GM19035 (cell line): ENCODE data around the gene CD8B.
A peak's percentile ranks its signal among the peaks of the same experiment; 100 is the strongest.
"Not testable (repeated sequence)": the region's sequence is repeated elsewhere in the genome, so short reads cannot be mapped to it uniquely, and the experiment has no call there.

Experiments used
- ATAC-seq: cut with Tn5 transposase; IDR thresholded peaks from one replicate; pipeline ENCODE4 v1.9.1; 2021; ENCODE audit not compliant: unreplicated experiment

Gene CD8B

DNA sequence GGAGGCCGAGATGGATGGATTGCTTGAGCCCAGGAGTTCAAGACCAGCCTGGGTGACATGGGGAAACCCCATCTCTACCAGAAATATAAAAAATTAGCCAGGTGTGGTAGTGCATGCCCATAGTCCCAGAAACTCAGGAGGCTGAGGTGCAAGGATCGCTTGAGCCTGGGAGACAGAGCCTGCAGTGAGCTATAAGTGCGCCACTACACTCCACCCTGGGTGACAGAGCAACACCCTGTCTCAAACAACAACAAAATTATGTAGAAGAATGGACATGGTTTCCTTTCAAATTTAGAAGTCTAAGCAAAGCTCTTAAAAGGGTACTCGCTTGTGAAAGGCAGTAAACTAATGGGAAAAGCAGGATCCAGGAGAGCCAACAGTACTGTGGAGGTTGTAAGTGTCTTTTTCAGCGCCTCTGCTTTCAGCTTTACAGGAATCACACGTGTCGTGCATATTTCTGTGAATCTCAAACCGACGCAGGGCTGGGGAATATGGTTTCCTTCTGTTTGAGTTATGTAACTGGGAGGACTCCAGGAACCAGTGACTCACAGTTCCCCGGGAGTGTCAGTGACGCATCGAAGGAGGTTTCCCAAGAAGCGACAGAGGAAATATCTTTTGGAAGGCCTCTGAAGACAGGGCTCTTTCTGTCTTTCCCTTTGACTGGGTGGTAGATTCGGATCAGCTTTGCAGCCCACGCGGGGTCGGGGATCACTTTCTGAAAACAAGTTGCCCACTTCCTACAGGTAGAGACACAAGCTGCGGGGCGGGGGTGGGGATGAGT lies 24.6 kb downstream of the CD8B start:
- not testable (repeated sequence) for ATAC-seq

DNA sequence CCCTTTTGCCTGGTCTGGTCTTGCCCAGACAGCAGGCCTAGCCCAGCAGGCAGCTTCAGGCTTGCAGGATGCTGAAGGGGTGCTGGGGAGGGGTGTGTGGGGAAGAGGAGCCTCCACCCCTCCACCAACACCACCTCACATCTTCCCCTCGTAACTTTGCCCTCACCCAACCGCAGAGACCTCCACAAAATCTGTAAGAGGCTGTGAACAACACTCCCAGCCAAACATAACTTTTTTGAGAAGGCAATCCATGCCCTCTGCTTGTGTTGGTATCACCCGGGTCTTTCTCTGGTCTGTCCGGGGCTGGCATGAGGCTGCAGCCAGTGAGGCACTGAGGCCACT lies 26.2 kb downstream of the CD8B start:
- not testable (repeated sequence) for ATAC-seq

DNA sequence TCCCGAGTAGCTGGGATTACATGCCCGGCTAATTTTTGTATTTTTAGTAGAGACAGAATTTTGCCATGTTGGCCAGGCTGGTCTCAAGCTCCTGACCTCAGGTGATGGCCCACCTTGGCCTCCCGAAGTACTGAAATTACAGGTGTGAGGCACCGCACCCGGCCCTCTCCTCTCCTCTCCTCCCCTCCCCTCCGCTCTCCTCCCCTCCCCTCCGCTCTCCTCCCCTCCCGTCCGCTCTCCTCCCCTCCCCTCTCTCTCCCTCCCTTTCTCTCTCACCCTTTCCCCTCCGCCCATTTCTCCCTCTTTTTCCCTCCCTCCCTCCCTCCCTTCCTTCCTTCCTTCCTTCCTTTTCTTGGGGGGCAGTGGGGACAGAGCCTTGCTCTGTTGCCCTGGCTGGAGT lies 28.4 kb downstream of the CD8B start:
- no peak for ATAC-seq

DNA sequence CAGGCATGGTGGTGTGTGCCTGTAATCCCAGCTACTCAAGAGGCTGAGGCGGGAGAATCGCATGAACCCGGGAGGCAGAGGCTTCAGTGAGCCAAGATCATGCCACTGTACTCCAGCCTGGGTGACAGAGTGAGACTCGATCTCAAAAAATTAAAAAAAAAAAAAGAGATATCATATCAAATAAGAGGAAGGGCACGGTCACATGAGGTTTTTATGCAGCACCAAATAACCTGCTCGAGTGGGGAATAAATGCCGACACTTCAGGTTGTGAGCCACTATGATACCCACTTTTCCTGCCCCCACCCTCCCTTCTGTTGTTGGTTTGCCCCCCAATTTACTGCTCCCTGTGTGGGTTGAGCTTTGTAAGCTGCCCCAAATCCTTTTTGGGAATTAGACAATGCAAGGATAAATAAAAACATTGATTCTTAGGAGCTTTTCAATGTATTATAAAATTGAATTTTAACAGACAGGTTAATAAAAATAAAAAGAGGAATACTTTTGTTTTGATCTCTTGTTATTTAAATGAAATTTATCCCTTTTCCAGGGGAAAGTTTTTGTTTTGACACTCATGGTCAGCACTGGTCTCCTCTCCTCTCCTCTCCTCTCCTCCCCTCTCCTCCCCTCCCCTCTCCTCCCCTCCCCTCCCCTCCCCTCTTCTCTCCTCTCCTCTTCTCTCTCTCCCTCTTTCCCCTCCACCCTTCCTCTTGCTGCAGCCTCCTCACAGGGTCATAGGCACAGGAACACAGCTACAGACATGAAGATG lies 29.2 kb downstream of the CD8B start:
- no peak for ATAC-seq

DNA sequence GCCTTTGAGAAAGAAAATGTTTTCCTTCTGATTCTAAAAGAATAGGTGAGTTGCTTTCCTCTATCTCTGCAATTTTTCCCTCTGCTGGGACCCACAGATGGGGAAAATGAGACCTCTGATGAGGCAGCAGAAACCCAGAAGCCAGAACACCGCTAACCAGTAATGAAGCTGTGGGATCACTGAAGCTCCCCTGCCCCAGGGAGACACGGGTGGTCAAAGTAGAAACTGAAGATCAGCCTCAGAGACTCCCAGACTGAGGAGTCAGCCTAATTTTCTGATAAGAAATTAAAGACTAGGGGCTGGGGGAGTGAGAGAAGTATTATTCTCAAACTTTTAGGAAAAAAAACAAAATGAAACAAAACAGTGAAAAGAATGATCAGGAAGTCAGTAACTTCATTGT lies 30.1 kb downstream of the CD8B start:
- no peak for ATAC-seq

DNA sequence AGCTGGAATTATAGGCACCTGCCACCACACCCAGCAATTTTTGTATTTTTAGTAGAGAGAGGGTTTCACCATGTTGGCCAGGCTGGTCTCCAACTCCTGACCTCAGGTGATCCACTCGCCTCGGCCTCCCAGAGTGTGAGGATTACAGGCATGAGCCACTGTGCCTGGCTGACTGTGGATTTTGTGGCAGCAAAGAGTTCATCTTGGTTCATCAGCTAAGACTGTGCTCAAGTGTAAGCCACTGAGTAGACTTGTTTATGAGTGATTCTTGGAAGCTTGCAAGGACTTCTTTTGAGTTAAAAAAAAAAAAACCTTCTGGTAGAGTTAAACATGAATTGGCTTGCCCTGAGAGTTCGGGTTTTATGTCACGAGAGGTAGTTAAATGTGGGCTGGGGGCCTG lies 34.7 kb downstream of the CD8B start:
- no peak for ATAC-seq

DNA sequence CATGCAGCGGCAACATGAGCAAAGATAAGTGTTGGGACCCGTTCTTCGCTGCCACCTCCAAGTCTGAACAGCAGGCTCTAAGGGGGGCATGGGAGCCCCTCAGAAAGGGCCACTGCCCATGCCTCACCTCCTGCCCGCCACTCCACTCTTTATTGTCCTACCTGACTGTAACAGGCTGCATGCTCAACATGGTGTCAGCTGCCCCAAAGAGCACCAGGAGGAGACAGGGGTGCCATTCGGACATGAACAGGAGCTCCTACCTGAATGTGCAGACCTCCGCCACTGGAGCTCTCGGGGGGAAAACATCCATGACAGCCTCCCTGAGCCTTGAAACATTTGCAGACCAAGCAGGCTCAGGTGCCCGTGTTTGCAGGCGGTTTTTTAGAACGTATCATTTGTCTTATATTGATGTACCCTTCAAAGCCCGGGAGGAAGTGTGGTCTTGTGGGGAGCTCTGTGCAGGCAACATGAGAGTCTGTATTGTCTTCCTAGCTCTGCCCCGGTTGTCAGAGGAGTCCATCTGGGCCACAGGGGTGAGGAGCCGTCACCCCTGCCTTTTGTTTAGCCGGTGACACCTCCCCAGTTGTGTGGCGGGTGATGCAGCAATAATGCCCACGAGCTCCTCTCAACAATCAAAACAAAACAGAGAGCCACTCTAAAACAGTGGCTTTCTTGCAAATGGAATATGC lies 35.8 kb downstream of the CD8B start:
- no peak for ATAC-seq

DNA sequence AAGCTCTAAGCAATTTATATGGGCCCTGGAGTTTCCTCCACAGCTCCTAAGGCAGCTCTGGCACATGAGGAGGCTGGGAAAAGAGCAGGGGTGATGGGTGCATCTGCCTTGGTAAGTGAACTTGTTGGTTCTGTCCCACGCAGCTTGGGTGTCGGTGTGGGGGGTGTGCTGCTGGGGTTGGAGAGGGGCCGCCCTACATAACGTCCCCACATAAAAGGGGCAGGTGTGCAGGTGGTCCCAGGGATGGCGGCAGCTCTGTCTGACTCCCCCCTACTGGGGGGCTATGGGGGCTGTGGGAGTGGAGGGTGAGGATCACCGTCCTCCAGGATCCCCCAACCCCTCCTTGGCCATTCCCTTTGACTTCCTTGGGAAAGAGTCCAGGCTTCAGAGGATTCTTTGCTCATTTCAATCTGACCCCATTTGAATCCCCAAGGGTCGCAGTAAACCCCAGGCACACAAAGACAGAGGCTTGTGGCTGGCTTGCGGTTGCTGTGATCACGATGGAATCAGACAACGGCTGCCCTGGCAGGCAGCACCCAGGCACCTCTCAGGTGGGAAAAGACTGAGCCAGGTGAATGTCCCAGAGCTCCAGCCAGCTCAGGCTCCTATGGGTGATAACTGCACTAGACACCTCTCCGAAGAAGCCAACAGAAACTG lies 36.5 kb downstream of the CD8B start:
- ATAC-seq = no peak

DNA sequence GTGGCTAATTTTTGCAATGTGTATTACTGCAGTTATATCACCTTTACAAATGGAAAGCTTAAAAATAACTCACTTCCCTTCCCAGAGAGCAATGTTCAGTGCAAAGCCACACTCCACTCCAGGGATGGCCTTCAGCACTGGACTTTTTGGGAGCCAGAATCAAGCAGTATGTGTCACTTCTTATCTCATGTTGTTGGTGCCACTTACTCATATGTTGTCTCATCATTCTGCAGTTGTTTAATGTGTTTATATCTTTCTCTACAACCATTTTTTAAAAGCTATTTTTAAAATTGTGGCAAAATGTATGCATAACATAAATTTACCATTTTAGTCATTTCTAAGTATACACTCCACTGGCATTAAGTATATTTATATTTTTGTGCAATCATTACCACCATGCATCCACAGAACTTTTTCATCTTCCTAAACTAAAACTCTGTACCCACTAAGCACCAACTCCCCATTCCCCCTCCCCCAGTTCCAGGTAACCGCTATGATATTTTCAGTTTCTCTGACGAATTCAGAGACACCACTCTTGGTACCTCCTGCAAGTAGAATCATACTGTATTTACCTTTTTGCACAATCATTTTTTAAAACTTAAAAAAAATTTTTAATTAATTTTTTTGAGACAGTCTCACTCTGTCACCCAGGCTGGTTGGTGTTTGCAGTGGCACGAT lies 38.9 kb downstream of the CD8B start:
- ATAC-seq = no peak

DNA sequence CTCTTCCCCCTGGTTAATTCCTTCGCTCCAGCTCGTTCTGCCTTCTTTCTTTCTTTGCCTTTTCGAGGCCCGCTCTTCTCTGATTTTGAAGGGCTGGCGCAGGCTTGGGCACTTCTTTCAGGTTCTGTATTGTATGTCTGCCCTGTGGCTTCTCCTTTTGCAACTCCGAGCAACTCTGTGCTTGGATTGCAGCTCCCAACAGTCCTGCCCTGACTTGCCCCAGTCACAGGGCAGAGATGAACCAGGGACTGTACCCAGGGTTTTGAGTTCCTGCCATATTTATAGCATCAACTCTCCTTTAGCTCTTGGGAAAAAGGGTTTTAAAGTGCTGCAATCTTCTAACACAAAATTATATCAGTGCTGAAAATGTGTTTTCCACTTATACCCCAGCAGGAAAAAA lies 39.8 kb downstream of the CD8B start:
- no peak for ATAC-seq

DNA sequence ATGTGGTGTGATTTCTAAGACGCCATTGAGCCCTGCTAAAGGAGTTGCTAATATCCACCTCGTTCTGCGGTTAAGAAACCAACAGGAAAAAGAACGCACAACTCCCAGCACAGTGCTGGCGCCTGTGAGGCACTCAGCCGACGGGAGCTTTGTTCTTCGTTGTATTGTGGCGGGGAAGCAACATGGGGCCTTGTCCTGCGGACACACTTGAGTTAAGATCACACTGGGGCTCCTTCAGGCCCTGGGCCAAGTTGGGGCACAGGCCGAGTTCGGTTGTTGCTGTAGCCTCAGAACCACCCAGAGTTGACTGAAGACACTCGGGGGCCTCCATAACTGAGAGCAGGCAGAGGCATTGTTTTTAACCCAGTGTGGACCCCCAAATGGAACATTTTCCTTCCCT lies 40.4 kb downstream of the CD8B start:
- no peak for ATAC-seq

DNA sequence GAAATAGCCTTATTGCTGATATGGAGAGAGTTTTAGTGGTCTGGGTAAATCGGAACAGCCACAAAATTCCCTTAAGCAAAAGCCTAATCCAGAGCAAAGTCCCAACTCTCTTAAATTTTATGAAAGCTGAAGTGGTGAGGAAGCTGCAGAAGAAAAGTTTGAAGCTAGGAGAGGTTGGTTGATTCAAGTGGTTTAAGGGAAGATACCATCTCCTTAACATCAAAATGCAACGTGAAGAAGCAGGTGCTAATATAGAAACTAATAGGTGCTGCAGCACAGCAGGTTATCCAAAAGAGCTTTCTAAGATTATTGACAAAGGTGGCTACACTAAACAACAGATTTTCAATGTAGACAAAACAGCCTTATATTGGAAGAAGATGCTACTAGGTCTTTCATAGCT lies 42.7 kb downstream of the CD8B start:
- ATAC-seq = no peak

DNA sequence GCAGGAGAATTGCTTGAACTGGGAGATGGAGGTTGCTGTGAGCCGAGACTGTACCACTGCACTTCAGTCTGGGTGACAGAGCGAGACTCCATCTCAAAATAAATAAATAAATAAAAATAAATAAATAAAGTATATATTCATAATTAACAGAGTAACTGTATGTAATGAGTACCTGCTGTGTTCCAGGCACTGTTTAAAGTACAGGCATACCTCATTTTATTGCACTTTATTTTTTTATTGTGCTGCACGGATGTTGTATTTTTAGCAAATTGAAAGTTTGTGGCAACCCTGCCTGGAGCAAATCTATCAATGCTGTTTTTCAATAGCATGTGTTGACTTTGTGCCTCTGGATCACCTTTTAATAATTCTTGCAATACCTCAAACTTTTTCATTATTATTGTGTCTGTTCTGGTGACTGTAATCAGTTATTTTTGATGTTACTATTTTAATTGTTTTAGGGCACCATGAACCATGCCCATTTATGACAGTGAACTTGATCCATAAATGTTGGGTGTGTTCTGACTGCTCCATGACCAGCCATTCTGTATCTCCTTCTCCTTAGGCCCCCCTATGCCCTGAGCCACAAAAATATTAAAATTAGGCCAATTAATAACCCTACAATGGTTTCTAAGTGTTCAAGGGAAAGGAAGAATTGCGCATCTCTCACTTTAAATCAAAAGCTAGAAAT lies 43.4 kb downstream of the CD8B start:
- ATAC-seq = no peak

DNA sequence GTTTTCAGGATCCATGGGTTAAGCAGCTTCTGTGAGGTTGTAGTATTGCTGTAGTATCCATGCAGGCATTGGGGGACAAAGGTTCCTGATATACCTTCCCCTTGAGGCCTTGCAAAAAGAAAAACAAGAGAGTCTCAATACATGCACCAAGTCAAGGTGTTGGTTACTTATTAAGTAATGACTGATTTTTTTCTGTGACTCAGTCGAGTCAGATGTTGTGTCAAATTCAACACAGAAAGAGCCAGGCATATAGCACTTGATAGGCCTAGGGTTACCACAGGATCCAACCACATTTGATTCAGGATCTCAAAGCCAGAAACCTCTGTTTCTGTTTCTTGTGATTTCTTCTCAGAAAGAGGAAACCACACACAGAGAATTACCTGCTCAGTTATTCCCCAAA lies 46.1 kb downstream of the CD8B start:
- ATAC-seq = no peak

DNA sequence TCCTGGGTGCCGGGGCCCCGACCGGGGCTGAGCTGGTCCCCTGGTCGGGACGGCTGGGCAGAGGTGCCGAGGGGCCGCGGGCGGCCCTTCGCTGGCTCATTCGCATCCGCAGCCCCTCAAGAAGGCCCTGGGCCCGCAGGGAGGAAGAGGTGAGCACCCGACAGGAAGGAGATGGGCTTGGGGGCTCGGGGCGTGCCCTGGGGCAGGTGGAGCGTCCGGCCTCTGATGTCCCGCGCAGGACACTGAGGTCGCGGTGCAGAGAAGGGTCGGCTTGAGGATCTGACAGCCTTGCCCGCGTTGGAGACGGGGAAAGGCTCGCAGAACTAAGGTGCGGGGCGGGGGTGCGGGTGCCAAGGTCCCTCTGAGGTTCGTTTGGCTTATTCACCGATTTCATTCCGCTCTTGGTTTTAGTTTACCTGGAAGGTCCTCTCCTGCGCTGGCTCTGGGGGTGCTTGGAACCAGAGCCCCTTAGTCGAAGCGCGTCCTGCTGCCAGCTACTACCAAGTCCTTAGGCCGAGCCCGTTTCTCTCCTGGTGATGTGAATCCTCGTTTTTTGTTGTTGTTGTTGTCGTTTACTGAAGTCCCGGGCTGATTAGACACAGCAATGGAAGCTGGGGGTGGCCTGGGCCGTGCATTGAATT lies 52.1 kb downstream of the CD8B start:
- ATAC-seq = no peak

DNA sequence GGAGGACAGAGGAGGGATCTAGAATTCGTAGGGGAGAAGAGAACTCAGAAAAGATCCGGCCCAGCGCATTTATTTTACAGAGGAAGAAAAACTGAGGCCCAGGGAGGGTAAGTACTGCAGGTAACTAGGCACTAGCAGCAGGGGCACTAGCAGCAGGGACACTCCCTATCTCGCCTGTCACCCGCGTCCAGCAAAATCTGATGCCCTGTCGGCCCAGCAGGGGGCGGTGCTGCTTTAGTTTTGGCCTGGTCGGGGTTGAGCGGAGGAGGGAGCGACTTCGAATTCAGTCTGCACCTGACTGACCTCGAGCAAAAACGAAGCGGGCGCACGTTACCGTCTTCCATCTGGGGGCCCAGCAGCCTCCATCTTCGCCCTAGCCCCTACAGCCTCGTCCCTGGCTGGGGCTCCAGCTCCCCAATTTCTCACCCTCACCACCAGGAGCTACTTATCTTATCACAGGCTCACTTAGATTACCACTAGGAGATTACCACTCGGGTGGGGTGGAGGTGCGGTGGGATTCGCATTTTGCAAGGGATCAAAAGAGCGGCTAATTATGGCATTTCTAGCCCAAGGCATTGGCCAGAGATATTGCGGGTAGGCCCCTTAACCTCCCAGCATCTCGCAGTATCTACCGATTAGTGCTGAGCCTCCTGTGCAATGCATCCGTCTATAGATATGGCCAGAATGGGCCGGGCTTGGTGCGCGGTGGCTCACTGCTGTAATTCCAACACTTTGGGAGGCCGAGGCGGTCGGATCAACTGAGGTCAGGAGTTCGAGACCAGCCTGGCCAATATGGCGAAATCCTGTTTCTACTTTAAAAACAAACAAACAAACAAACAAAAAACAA lies 53.1 kb downstream of the CD8B start:
- peak; percentile 98 for ATAC-seq

DNA sequence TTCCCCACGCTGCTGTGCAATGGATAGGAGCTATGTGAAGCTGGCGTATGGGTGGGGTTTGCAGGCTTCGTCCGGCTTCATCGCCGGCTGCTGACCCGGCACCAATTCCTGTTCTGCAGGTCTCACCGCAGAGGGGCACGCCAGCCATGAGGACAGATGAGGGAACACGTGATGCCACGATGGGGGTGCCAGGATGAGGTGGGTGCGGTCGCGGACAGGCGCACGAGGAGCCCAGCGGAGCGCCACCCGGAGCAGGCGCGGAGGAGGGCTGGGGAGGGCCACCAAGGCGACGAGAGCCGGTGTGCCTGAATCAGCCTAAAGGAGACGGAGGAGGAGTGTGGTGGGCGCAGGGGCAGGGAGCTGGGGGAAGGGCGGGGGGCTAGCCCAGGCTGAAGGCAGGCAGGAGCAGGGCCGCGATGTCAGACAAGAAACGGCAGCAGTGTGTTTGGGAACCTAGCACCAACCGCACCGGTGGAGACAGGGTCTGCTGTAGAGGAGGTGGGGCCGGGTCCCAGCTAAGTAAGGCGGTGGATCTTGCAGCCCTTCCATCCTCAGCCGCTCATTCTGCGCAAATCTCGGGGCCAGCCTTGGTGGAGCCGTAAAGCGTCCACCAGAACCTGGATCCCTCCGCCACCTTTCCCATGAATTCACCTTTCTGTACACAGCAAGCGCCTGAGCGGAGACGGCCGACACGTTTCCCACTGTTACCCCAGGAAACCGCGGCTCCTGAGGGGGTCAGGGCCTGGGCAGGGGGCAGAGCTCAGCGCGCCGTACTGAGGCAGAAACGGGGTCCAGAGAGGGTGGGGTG lies 54.0 kb downstream of the CD8B start:
- no peak for ATAC-seq

DNA sequence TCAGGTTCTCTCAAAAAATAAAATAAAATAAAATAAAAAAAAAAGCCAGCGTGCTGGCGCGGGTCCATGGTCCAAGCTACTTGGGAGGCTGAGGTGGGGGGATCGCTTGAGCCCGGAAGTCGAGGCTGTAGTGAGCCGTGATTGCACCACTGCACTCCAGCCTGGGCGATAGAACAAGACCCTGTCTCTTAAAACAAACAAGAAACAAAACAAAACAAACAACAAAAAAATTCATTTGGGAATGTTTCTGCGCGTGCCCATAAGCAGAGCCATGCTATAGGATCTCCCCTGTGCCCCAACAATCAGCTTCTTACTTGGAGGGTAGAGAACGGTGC lies 54.6 kb downstream of the CD8B start:
- ATAC-seq = no peak
